Measurements from ENCODE around the gene CDK6.

CDK6 gene

GRCh38 chr7:92602352-92603088 lies 233.9 kb downstream of the CDK6 start:
- no peak overlapping the region for H3K4me3 ChIP-seq (ENCODE audit: low read depth, low read length)
- no peak for TF ChIP-seq CTCF (IDR thresholded peaks at IDR 0.05; ENCODE audit: borderline replicate concordance, insufficient read depth, low read depth, low read length)

- TF ChIP-seq CTCF (IDR thresholded peaks at IDR 0.05; ENCODE audit: borderline replicate concordance, insufficient read depth, low read depth, low read length) = no peak
- H3K4me3 ChIP-seq (ENCODE audit: low read depth, low read length) = no peak overlapping the region
These were observed 237.9 kb downstream of the CDK6 start for GRCh38 chr7:92598310-92598981.

DNA sequence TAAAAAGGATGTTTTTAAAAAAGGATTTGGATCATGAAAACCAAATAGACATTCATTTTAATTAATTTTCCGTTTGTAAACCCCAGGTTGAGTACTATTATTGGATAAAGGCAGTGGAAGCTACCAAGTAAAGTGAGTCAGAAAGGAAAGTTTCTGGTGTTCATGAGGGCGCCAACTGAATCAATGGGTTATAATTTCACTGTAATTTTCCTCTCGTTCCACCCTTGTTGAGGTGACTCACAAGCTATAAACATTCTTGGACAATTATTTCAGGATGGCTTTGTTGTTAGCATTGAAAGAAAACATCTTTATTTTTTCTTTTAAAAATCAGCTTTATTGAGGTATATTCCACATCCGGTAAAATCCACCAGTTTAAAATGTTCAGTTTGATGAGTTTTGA lies 241.1 kb downstream of the CDK6 start:
- no peak for TF ChIP-seq CTCF (IDR thresholded peaks at IDR 0.05; ENCODE audit: borderline replicate concordance, insufficient read depth, low read depth, low read length)
- no peak overlapping the region for H3K4me3 ChIP-seq (ENCODE audit: low read depth, low read length)

DNA sequence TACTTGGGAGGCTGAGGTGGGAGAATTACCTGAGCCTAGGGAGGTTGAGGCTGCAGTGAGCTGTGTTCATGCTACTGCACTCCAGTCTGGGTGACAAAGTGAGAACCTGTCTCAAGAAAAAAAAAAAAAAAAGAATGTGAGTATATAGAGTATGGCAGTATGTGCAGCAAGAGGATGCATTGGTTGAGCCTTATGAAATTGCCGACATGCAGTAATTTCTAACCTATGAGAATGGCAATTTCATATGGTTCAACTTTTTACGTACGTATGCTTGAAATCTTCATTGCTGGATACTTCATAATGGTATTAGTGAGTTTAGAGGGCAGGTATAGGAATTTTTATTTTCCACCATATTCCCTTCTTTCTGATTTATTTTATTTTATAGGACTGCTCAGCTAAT lies 241.6 kb downstream of the CDK6 start:
- H3K4me3 ChIP-seq (ENCODE audit: low read depth, low read length) = no peak overlapping the region
- TF ChIP-seq CTCF (IDR thresholded peaks at IDR 0.05; ENCODE audit: borderline replicate concordance, insufficient read depth, low read depth, low read length) = no peak

DNA sequence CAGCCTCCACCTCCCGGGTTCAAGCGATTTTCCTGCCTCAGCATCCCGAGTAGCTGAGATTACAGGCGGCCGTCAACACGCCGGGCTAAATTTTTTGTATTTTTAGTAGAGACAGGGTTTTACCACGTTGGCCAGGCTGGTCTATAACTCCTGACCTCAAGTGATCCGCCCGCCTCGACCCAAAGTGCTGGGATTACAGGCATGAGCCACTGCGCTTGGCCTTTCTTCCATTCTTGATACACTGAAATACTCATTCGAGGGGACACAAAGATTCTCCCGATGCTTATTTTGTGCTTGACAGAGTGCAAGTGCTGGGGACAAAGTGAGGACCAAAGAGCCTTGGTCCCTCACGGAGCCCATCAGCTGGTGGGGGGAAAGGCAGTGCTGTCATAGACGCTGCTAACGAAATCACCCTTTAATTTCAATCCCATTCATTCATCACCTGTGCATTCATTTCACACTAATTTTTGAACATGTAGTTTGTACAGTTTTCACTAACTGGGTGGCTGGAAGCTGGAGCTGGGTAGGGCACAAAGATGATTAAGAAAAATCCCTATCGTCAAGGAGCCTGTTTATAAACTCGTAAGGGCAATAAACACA lies 245.6 kb downstream of the CDK6 start:
- TF ChIP-seq CTCF (IDR thresholded peaks at IDR 0.05; ENCODE audit: borderline replicate concordance, insufficient read depth, low read depth, low read length) = no peak
- peak overlapping the region; percentile 89 for H3K4me3 ChIP-seq (ENCODE audit: low read depth, low read length)

DNA sequence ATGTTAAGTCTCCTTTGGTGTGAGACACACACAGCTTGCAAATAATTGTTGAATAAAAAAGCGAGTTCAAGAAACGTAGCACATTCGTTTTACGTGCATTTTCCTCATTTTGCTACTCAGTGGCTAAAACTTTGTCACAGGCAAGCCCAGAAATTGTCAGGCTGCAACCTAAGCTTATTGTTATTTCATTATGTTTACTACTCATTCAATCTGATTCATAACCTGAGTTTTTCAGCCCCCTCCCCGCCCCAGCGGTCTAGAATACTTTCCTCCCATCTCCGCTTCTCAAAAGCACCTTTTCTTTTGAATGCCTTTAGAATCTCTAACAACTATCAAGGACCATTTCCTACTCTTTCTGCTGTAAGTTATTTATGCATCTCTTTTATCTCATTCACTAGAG lies 247.3 kb downstream of the CDK6 start:
- no peak for TF ChIP-seq CTCF (IDR thresholded peaks at IDR 0.05; ENCODE audit: borderline replicate concordance, insufficient read depth, low read depth, low read length)
- peak overlapping the region; percentile 89 for H3K4me3 ChIP-seq (ENCODE audit: low read depth, low read length)

Data from GM12875 (cell line).